Inferior parietal cortex (tissue), 1 donor: Measurements from ENCODE around the gene JAGN1.
"Not testable (repeated sequence)": the region's sequence is repeated elsewhere in the genome, so short reads cannot be mapped to it uniquely, and the experiment has no call there.

ENCODE experiments used
- DNase-seq: peaks from one replicate; pipeline ENCODE4 v3.0.0-alpha.2; 2016; ENCODE audit errors: extremely low spot score

Gene JAGN1

GRCh38 chr3:9916734-9917680 is 26.6 kb downstream of the JAGN1 start, which contains the start of gene IL17RC:
Gene IL17RC (plus strand): TSS chr3:9917098. CDS start chr3:9917316, 218 bp downstream.
- DNase-seq: peak; percentile 60

- no peak for DNase-seq
Measured at GRCh38 chr3:9917820-9918219, 27.4 kb downstream of the JAGN1 start.

- no peak for DNase-seq
Measured at GRCh38 chr3:9918261-9919038, 28.0 kb downstream of the JAGN1 start.

- DNase-seq: no peak
Measured at GRCh38 chr3:9928158-9928557, 37.7 kb downstream of the JAGN1 start.

GRCh38 chr3:9930804-9931418 is 40.5 kb downstream of the JAGN1 start:
- DNase-seq: no peak

- DNase-seq: no peak
Measured at GRCh38 chr3:9932535-9932842, 42.1 kb downstream of the JAGN1 start.

- peak; percentile 57 for DNase-seq
Measured at GRCh38 chr3:9932843-9933560, 42.6 kb downstream of the JAGN1 start.

- peak; percentile 96 for DNase-seq
Measured at GRCh38 chr3:9933561-9934234, 43.3 kb downstream of the JAGN1 start, which contains the start of gene CRELD1. Gene CRELD1 (plus strand): TSS chr3:9933834. CDS start chr3:9934439, 605 bp downstream.

GRCh38 chr3:9934235-9934621 is 43.8 kb downstream of the JAGN1 start:
- no peak for DNase-seq

GRCh38 chr3:9934993-9935392 is 44.6 kb downstream of the JAGN1 start:
- DNase-seq: no peak

- no peak for DNase-seq
Measured at GRCh38 chr3:9935966-9936510, 45.6 kb downstream of the JAGN1 start.

GRCh38 chr3:9937486-9938238 is 47.3 kb downstream of the JAGN1 start:
- no peak for DNase-seq

- no peak for DNase-seq
Measured at GRCh38 chr3:9938966-9939365, 48.6 kb downstream of the JAGN1 start.

GRCh38 chr3:9939906-9940305 is 49.5 kb downstream of the JAGN1 start:
- not testable (repeated sequence) for DNase-seq

GRCh38 chr3:9940746-9941145 is 50.3 kb downstream of the JAGN1 start:
- no peak for DNase-seq

GRCh38 chr3:9942164-9942563 is 51.8 kb downstream of the JAGN1 start:
- no peak for DNase-seq

GRCh38 chr3:9942934-9943690 is 52.7 kb downstream of the JAGN1 start:
- DNase-seq: no peak
